Panc1 (cell line): Measurements from ENCODE around the gene MRC1.

ENCODE experiments used
- POLR2AphosphoS5 ChIP-seq: IDR thresholded peaks from 2 replicates; pipeline ENCODE4 v1.6.1; 2012; ENCODE audit warnings: mild to moderate bottlenecking, low read depth, low read length, moderate library complexity
- TF ChIP-seq, protein P1 (sequence below): fragments of 450-650 bp; IDR thresholded peaks from 2 replicates; pipeline ENCODE4 v1.5.1; 2017; ENCODE audit warnings: mild to moderate bottlenecking

GRCh38 chr10:17913604-17914003 lies 104.5 kb downstream of the MRC1 start:
- no peak for TF ChIP-seq POLR2AphosphoS5
- TF ChIP-seq, protein P1, sequence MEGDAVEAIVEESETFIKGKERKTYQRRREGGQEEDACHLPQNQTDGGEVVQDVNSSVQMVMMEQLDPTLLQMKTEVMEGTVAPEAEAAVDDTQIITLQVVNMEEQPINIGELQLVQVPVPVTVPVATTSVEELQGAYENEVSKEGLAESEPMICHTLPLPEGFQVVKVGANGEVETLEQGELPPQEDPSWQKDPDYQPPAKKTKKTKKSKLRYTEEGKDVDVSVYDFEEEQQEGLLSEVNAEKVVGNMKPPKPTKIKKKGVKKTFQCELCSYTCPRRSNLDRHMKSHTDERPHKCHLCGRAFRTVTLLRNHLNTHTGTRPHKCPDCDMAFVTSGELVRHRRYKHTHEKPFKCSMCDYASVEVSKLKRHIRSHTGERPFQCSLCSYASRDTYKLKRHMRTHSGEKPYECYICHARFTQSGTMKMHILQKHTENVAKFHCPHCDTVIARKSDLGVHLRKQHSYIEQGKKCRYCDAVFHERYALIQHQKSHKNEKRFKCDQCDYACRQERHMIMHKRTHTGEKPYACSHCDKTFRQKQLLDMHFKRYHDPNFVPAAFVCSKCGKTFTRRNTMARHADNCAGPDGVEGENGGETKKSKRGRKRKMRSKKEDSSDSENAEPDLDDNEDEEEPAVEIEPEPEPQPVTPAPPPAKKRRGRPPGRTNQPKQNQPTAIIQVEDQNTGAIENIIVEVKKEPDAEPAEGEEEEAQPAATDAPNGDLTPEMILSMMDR = no peak
